GM19240 (cell line): ENCODE results near the gene NPIPA8.
"Not testable (repeated sequence)": the region's sequence is repeated elsewhere in the genome, so short reads cannot be mapped to it uniquely, and the experiment has no call there.

ENCODE experiments used
- DNase-seq: peaks from one replicate; pipeline ENCODE4 v3.0.0; 2011; ENCODE audit warnings: low spot score; ENCODE audit not compliant: insufficient read length

The NPIPA8 gene

DNA sequence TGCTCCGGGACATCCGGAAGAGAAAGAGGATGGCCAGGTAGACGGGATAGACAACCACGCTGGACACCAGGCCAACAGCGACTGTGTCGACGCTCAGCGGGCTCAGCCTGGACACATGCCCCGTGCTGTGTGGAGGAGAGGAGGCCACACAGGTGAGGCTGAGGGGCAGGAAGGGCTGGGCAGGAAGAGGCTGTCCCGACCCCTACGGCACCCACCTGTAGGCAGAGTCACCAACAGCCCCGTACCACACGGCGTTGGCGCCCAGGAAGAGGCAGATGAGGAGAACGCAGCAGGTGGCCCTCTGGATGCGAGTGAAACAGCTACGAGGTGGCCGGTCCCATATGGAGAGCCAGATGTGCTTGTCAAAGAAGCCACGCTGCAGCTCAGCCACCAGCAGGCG lies at the start of gene NPIPA8:
Gene NPIPA8 (minus strand): TSS at position 101 of the 400 bp plus-strand sequence. CDS start 4,074 bp downstream, outside the sequence.
- DNase-seq, result not testable (repeated sequence)

GRCh38 chr16:18385285-18385684 lies 48.7 kb upstream of the NPIPA8 start:
- not testable (repeated sequence) for DNase-seq

- not testable (repeated sequence) for DNase-seq
Observed at GRCh38 chr16:18384869-18385268, 48.3 kb upstream of the NPIPA8 start.

DNA sequence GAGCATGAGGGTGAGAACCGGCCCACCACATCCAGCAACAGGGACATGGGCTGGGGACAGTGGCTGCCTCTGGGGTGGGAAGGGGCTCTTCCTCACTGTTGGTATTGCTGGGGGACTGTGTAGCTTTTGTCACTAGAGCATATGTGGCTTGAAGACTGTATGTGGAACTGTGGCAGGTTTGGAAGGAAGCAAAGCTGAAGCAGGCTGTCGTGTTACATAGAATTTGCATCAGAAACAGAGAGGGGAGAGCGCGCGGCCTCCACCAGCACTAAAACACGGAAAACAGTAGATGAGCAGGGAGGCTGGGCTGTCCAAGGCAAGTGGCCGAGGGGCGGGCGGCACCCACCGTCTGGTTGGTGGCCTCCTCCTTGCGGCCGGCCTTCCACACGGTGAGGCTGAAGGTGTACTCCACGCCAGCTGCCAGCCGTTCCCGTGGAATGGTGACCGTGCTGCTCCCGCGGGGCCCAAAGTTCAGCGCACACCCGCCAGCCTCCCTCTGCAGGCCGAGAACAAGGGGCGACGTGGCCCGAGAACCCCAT lies 47.6 kb upstream of the NPIPA8 start:
- DNase-seq, result not testable (repeated sequence)

- not testable (repeated sequence) for DNase-seq
Observed at GRCh38 chr16:18382696-18383095, 46.2 kb upstream of the NPIPA8 start.

- DNase-seq, result not testable (repeated sequence)
Observed at GRCh38 chr16:18347742-18348141, 11.2 kb upstream of the NPIPA8 start.

DNA sequence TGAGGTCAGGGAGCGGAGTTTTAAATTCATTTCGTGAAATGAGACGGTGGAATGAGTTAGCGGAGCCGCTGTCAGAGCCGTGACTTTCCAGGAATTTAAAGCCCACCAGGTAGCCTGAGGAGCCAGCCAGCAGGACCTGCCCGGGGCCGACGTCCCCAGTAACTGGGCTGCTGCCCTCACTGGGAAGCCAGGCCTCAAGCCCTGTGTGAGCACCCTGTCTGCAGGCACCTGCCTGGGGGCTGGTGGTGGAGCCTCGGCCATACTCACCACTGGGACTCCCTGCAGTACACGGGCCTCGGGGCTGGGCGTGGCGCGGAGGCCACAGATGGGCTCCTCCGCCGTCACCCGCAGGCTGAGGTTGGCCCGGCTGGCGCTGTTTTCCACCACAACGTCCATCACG lies 10.5 kb upstream of the NPIPA8 start:
- not testable (repeated sequence) for DNase-seq

DNA sequence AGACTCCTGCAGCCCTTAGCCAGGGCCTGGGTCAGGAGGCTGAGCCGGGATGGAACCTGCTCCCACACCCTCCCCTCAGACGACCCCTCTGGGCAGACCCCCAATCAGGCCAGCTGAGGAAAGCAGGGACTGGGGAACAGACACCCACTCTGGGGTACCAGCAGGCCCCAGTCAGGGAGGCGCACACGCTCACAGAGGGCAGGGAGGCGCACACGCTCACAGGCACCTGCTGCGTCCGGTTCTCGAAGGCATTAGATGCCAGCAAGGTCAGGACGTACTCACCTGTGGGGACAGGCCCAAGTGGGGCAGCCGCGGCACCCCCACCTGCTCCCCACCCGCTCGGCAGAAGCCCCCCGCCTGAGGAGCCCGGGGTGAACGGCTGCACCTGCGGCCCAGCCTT lies 8.1 kb upstream of the NPIPA8 start:
- DNase-seq, result not testable (repeated sequence)

DNA sequence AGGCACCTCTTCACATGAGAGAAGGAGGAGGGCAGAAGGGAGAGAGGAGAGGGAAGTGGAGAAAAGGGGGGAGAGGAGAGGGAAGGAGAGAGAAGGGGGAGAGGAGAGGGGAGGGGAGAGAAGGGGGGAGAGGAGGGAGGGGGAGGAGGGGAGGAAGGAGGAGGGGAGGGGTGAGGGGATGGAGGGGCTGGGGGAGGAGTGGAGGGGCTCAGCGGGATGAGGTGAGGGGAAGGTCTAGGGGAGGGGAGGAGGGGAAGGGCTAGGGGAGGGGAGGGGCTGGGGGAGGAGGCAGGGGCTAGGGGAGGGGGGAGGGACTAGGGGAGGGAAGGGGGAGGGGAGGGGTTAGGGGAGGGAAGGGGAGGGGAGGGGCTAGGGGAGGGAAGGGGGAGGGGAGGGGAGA lies 5.5 kb upstream of the NPIPA8 start:
- not testable (repeated sequence) for DNase-seq

DNA sequence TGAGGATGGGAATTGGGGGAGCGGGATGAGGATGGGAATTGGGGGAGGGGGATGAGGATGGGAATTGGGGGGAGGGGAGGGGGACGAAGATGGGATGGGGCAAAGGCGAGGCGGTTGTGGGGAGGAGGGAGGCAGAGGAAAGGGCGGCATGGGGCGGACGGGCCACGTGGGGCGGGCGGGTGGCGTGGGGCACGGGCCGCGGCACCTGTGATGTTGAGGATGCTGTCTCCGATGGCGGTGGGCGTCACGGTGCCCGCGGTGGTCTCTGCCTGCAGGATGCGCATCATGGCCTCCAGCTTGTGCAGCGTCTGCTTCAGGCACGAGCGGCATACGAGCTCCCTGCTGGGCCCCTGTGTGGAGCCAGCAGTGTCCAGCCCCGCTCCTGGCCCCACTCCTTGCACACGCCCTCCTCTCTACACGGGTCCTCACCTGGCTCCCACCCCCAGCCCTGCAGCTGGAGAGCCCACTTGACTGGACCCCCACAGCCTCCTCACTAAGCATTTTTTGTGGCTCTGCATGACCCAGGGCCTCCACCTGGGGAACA lies 5.0 kb upstream of the NPIPA8 start:
- DNase-seq, result not testable (repeated sequence)

GRCh38 chr16:18339210-18339609 lies 2.7 kb upstream of the NPIPA8 start:
- not testable (repeated sequence) for DNase-seq

DNA sequence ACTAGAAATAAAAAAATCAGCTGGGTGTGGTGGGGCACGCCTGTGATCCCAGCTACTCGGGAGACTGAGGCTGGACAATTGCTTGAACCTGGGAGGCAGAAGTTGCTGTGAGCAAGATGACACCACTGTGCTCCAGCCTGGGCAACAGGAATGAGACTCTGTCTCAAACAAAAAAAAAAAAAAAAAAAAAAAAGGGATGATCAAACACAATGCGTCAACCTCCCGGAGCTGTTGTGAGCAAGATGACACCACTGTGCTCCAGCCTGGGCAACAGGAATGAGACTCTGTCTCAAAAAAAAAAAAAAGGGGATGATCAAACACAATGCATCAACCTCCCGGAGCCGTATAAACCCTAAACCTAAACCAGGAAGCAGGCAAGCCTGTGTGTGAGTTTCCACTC lies 24.7 kb downstream of the NPIPA8 start:
- DNase-seq, result not testable (repeated sequence)

DNA sequence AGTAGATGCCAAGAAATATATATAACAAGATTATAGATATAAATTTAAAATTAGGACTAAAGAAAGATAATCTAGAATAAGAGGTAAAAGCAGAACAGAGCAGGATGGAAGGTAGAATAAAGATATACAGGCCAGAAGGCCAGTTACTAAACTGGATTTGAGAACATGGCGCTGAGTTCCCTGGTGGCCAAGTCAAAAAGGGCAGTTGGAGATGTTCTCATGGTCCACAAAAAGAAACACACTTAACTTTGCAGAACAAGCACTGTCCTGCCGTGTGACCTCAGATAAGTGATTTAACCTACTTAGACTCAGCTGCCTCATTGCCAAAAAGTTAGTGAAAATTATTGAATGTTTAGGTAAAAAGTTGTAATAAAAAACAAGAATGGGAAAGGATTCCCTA lies 27.4 kb downstream of the NPIPA8 start:
- not testable (repeated sequence) for DNase-seq

DNA sequence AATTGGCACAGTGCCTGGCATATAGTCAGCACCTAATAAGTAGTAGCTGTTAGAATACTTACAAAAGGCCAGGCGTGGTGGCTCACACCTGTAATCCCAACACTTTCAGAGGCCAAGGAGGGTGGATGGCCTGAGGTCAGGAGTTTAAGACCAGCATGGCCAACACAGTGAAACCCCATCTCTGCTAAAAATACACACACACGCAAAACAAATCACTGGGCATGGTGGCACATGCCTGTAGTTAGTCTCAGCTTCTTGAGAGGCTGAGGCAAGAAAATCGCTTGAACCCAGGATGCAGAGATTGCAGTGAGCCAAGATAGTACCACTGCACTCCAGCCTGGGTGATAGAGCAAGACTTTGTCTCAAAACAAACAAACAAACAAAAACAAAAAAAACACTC lies 29.3 kb downstream of the NPIPA8 start:
- not testable (repeated sequence) for DNase-seq

- DNase-seq, result not testable (repeated sequence)
Observed at GRCh38 chr16:18306066-18306465, 30.5 kb downstream of the NPIPA8 start.

DNA sequence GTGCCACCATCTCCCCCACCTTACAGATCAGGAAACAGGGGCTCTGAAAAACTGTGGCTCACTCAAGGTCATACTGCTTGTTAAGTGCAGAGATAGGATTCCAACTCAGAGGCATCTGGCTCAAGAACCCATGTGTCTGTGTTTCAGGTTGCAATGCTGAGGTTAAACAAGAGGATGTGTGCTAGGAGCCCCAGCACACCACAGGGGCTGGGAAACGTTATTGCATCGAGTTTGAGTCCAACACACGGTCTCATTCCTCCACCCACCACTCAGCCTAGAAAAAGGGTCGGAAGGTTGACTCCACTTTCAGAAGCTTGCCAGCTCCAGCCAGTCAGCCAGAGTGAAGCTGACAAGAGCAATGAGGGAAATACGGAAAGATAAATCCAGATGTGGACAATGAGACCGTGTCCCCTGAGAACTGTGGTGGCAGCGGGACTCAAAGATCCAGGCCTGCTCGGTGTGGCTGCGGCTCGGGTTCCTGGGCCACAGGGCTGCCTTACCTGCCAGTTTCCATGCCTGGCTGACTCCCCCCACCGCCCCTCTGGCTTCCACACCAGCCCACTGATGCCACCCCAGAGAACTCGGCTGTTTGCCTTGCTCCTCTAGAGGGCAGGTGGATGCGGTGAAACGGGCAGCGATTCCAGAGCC lies 33.4 kb downstream of the NPIPA8 start:
- DNase-seq, result not testable (repeated sequence)

GRCh38 chr16:18297714-18298113 lies 38.8 kb downstream of the NPIPA8 start:
- not testable (repeated sequence) for DNase-seq

GRCh38 chr16:18296931-18297330 lies 39.6 kb downstream of the NPIPA8 start:
- DNase-seq, result not testable (repeated sequence)

DNA sequence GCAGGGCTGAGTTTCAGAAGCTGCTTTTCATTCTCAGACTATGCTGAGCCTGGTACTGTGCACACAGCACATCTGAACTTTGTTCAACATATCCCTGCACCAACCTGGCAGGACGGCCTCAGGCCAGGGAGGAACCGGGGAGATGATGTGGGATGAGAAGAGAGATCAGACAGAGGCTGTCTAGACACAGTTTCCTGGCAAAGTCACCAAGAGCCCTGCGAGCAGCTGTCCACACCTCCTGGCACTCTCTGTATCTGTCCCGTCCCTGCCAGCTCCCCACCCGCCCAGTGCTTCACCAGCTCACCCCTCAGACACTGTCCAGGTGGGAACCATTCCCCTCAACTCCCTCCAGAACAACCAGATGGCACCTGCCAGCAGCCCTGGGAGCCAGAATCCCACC lies 42.2 kb downstream of the NPIPA8 start:
- not testable (repeated sequence) for DNase-seq

GRCh38 chr16:18293337-18293956 lies 43.1 kb downstream of the NPIPA8 start:
- DNase-seq, result not testable (repeated sequence)

DNA sequence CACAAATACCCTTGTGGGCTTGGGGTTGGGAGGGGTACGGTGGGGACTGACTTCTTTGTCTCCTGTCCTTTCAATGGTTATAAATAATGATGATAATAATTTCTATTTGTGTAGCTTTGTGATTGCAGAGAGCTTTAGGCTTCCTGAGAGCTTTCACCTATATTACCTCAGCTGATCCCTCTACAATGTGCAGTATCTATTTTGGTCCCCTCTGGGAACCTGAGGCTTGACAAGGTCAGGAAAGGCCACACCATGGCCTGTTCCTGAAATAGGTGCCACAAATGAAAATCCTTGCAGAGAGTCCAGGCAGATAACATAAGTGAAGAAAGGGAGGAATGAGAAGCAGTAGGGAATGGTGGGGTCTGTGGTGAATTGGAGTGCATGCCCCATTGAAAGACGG lies 45.6 kb downstream of the NPIPA8 start:
- not testable (repeated sequence) for DNase-seq

DNA sequence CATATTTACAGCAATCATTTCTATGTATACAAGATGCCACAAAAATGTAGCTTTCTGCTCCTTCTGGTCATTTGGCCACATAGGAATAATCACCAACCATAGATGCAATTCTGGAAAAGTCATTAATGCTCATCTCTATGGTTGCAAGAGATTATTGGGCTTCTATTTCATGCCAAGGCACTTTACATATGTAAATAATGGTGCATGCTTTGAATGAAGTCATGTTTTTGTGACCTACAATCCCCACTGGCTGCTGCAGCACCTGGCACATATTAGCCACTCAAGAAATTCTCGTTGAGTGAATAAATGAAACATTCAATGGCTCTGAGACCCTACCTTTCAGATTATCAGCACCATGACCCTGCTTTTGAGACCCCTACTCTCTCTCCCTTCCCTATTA lies 50.2 kb downstream of the NPIPA8 start:
- DNase-seq, result not testable (repeated sequence)
